Neutrophil (primary cell): ENCODE measurements around the gene UBA6.
"Not testable (repeated sequence)": the region's sequence is repeated elsewhere in the genome, so short reads cannot be mapped to it uniquely, and the experiment has no call there.

Experiments
- H3K27ac ChIP-seq: fragments of 200-600 bp; sonication (generic); 2 replicates; pipeline ENCODE4 v1.5.1; 2016; ENCODE audit warnings: mild to moderate bottlenecking, moderate library complexity
- H3K27me3 ChIP-seq: fragments of 200-600 bp; sonication (generic); 2 replicates; pipeline ENCODE4 v1.6.0; 2016; ENCODE audit warnings: mild to moderate bottlenecking
- H3K36me3 ChIP-seq: fragments of 200-600 bp; sonication (generic); 2 replicates; pipeline ENCODE4 v1.5.1; 2017
- H3K4me1 ChIP-seq, 2 experiments: fragments of 200-600 bp in 1 of 2; sonication (generic) in 1 of 2; 1 replicate in 1 of 2; 2 replicates in 1 of 2; pipeline versions ENCODE4 v1.5.1 to v1.6.1; 2013 to 2016; ENCODE audit warnings: low read depth in 1 of 2, low read length in 1 of 2, mild to moderate bottlenecking in 1 of 2, moderate library complexity in 1 of 2; ENCODE audit not compliant: control insufficient read depth in 1 of 2, insufficient read depth in 1 of 2
- H3K4me3 ChIP-seq, 2 experiments: fragments of 200-600 bp in 1 of 2; sonication (generic) in 1 of 2; 1 replicate in 1 of 2; 2 replicates in 1 of 2; pipeline ENCODE4 v1.5.1; 2013 to 2016; ENCODE audit warnings: low read depth in 1 of 2, low read length in 1 of 2, mild to moderate bottlenecking in 1 of 2, moderate library complexity in 1 of 2
- H3K9me3 ChIP-seq: fragments of 200-600 bp; sonication (generic); 2 replicates; pipeline ENCODE4 v1.5.1; 2016
- TF ChIP-seq, protein P1 (sequence below): fragments of 200-600 bp; sonication (generic); IDR thresholded peaks from 2 replicates; pipeline ENCODE4 v1.5.1; 2016; ENCODE audit warnings: antibody characterized with exemption

The UBA6 gene

DNA sequence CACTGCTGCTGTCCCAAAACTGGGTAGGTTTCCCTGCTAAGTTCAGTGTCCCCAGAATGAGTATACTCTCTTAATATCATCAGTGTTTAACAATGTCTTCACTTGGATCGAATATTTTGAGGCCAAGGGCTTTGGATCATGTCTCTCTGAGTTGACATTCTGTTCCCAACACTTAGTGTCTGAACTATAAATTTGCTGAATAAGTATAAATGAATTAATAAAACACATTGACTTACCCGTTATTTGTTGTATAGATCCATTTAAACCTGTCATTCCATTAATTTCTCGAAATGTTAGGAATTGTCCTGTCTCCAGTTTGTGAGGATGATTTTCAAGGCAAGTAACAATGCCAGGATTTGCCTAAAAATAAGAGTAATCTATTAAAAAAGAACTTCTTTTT is 32.6 kb downstream of the UBA6 start:
- no peak overlapping the region for H3K27ac ChIP-seq
- TF ChIP-seq, protein P1, sequence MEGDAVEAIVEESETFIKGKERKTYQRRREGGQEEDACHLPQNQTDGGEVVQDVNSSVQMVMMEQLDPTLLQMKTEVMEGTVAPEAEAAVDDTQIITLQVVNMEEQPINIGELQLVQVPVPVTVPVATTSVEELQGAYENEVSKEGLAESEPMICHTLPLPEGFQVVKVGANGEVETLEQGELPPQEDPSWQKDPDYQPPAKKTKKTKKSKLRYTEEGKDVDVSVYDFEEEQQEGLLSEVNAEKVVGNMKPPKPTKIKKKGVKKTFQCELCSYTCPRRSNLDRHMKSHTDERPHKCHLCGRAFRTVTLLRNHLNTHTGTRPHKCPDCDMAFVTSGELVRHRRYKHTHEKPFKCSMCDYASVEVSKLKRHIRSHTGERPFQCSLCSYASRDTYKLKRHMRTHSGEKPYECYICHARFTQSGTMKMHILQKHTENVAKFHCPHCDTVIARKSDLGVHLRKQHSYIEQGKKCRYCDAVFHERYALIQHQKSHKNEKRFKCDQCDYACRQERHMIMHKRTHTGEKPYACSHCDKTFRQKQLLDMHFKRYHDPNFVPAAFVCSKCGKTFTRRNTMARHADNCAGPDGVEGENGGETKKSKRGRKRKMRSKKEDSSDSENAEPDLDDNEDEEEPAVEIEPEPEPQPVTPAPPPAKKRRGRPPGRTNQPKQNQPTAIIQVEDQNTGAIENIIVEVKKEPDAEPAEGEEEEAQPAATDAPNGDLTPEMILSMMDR, result no peak
- peaks cover 72% of the 10 kb centered on the region for H3K36me3 ChIP-seq
- no peaks in the 10 kb centered on the region for H3K9me3 ChIP-seq
- no peak overlapping the region for H3K4me3 ChIP-seq
- no peaks in the 10 kb centered on the region for H3K27me3 ChIP-seq
- no peaks in the 10 kb centered on the region for H3K4me1 ChIP-seq

DNA sequence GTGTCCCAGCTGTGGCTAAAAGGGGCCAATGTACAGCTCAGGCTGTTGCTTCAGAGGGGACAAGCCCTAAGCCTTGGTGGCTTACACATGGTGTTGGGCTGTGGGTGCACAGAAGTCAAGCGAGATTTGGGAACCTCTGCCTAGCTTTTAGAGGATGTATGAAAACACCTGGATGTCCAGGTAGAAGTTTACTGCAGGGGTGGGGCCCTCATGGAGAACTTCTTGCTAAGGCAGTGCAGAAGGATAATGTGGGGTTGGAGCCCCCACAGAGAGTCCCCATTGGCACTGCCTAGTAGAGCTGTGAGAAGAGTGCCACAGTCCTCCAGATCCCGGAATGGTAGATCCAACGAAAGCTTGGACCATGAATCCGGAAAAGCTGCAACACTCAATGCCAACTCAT is 40.5 kb downstream of the UBA6 start:
- Histone ChIP-seq H3K4me1 (no peaks in the 10 kb centered on the region), H3K27me3 (no peaks in the 10 kb centered on the region), H3K36me3 (peaks cover 69% of the 10 kb centered on the region), H3K4me3 (no peak overlapping the region), H3K27ac (no peak overlapping the region), H3K9me3 (peaks cover 14% of the 10 kb centered on the region)
- TF ChIP-seq, protein P1, result no peak

DNA sequence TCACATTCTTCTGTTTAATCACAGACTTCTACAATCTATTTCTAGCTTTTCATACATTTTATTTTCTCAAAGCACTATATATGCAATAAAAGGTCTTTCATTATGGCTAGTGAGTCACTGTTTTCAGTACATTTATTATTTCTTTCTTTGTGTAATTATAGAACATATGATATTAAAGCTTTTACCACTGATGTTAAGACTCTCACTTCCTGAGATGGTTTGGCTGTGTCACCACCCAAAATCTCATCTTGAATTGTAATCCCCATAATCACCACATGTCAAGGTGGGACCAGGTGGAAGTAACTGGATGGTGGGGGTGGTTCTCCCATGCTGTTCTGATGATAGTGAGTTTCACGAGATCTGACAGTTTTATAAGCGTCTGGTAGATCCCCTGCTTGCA is 41.9 kb downstream of the UBA6 start:
- Histone ChIP-seq H3K27me3 (no peaks in the 10 kb centered on the region), H3K4me3 (no peak overlapping the region), H3K36me3 (peaks cover 56% of the 10 kb centered on the region), H3K9me3 (peaks cover 14% of the 10 kb centered on the region), H3K27ac (no peak overlapping the region), H3K4me1 (no peaks in the 10 kb centered on the region)
- TF ChIP-seq, protein P1, result no peak

DNA sequence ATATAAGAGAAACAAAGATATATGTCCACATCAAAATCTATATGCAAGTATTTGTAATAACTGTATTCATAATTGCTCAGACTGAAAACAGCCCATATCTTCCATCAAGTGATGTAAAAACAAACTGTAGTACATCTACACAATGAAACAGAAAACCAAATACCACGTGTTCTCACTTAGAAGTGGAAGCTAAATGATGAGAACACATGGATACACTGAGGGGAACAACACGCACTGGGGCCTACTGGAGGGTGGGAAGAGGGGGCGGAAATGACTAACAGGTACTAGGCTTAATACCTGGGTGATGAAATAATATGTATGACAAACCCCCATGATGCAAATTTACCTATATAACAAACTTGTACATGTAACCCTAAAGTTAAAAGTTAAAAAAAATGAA is 42.7 kb downstream of the UBA6 start:
- Histone ChIP-seq H3K9me3 (peaks cover 14% of the 10 kb centered on the region), H3K27ac (no peak overlapping the region), H3K4me1 (no peaks in the 10 kb centered on the region), H3K36me3 (peaks cover 51% of the 10 kb centered on the region), H3K27me3 (no peaks in the 10 kb centered on the region), H3K4me3 (no peak overlapping the region)
- TF ChIP-seq, protein P1, result no peak

DNA sequence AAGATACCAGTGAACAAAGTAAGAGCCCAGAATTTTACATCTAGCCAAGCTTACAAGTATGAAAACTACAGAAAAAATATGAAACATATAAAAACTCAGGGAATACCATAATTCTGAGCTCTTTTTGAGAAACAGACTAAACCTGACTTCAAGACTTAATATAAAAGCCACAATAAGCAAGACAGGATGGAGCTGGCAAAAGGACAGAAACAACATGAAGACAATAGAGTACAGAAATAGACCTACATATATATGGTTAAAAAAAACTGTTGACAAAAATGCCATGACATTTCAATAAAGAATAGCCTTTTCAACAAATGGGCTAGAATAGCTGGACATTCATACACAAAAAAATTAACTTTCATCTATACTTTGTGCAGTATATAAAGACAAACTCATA is 49.4 kb downstream of the UBA6 start:
- Histone ChIP-seq H3K27me3 (no peaks in the 10 kb centered on the region), H3K36me3 (peaks cover 37% of the 10 kb centered on the region), H3K9me3 (no peaks in the 10 kb centered on the region), H3K4me1 (no peaks in the 10 kb centered on the region), H3K4me3 (no peak overlapping the region), H3K27ac (no peak overlapping the region)
- TF ChIP-seq, protein P1, result no peak

DNA sequence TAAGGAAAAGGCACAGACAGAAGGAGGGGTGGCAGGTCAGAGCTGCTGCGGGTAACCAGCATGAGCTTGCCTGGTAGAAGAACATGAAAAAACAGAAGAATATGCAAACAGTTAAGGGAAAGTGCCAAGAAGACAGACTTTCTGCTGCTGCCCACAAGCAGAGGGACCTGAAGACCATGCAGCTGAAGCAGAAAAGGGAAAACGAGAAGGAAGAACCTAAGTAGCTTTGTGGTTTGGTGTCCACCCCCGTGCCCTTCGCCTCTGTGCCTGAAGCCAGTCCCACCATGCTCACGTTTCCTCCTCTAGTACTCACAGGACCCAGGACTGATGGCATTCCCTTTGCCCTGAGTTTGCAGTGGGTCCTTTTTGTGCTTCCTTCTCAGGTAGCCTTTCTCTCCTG is 62.8 kb downstream of the UBA6 start:
- Histone ChIP-seq H3K4me3 (no peak overlapping the region), H3K4me1 (peaks cover 0 to 12% of the 10 kb centered on the region in 2 experiments), H3K36me3 (peaks cover 55% of the 10 kb centered on the region), H3K27ac (no peak overlapping the region), H3K27me3 (no peaks in the 10 kb centered on the region), H3K9me3 (no peaks in the 10 kb centered on the region)
- TF ChIP-seq, protein P1, result no peak

DNA sequence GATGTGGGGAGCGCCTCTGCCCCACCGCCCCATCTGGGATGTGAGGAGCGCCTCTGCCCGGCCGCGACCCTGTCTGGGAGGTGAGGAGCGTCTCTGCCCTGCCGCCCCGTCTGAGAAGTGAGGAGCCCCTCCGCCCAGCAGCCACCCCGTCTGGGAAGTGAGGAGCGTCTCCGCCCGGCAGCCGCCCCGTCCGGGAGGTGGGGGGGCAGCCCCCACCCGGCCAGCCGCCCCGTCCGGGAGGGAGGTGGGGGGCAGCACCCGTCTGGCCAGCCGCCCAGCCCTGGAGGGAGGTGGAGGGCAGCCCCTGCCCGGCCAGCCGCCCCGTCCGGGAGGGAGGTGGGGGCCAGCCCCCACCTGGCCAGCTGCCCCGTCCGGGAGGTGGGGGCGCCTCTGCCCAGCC is 64.0 kb downstream of the UBA6 start:
- H3K9me3 ChIP-seq, H3K27ac ChIP-seq, H3K27me3 ChIP-seq, H3K4me3 ChIP-seq: not testable (repeated sequence)
- Histone ChIP-seq H3K36me3 (peaks cover 65% of the 10 kb centered on the region), H3K4me1 (peaks cover 0 to 12% of the 10 kb centered on the region in 2 experiments)
